Esophagus muscularis mucosa (tissue), 4 donors: ENCODE measurements around the gene FAM241A. TPM values are rescaled to one million over a fixed set of nuclear protein-coding genes. Genes with fewer than 3 reads are reported as not detected.
"Not testable (repeated sequence)": the region's sequence is repeated elsewhere in the genome, so short reads cannot be mapped to it uniquely, and the experiment has no call there.

Source experiments
- DNase-seq: peaks from one replicate; pipeline ENCODE4 v3.0.0-alpha.2; 2017; ENCODE audit errors: extremely low spot score
- H3K27ac ChIP-seq, 4 donors: fragments of 200-600 bp; sonication (generic); replicated peaks in 1 of 4; 1 replicate in 3 of 4; 2 replicates in 1 of 4; pipeline ENCODE4 v1.5.1; 2016 to 2019; ENCODE audit warnings: mild to moderate bottlenecking in 1 of 4
- H3K27me3 ChIP-seq, 4 donors: fragments of 200-600 bp; sonication (generic); one replicate each; pipeline versions ENCODE4 v1.5.1 to v1.6.0; 2016 to 2019
- H3K36me3 ChIP-seq, 4 donors: fragments of 200-600 bp; sonication (generic); one replicate each; pipeline ENCODE4 v1.5.1; 2016 to 2019
- H3K4me1 ChIP-seq, 4 donors: fragments of 200-600 bp; sonication (generic); one replicate each; pipeline ENCODE4 v1.5.1; 2016 to 2019
- H3K4me3 ChIP-seq, 4 donors: fragments of 200-600 bp; sonication (generic); 1 replicate in 2 of 4; 2 replicates in 2 of 4; pipeline ENCODE4 v1.5.1; 2016 to 2019; ENCODE audit warnings: mild to moderate bottlenecking in 4 of 4, moderate library complexity in 1 of 4
- H3K9me3 ChIP-seq, 4 donors: fragments of 200-600 bp; sonication (generic); 1 replicate in 3 of 4; 2 replicates in 1 of 4; pipeline ENCODE4 v1.5.1; 2016 to 2019
- CTCF ChIP-seq, 3 experiments: fragments of 200-600 bp in 2 of 3; fragments of 450-650 bp in 1 of 3; sonication (generic) in 2 of 3; IDR thresholded peaks; one replicate each; pipeline ENCODE4 v1.5.1; 2017 to 2019; ENCODE audit warnings: antibody characterized with exemption in 3 of 3, mild to moderate bottlenecking in 2 of 3, moderate library complexity in 1 of 3
- EP300 ChIP-seq: sonication (generic); formaldehyde crosslinking; IDR thresholded peaks from one replicate; pipeline ENCODE4 v1.6.1; 2017; ENCODE audit warnings: antibody characterized with exemption
- POLR2A ChIP-seq: fragments of 450-650 bp; IDR thresholded peaks from one replicate; pipeline ENCODE4 v1.6.1; 2017; ENCODE audit warnings: antibody characterized with exemption, moderate library complexity, mild to moderate bottlenecking, low read depth
- POLR2AphosphoS5 ChIP-seq, 2 donors: sonication (generic); formaldehyde crosslinking; IDR thresholded peaks; one replicate each; pipeline ENCODE4 v1.6.1; 2017; ENCODE audit warnings: antibody characterized with exemption in 2 of 2
- WGBS: methylation state at CpG from one replicate; pipeline ENCODE4 v1.1.5; 2018; 5-methylcytosine and 5-hydroxymethylcytosine counted together
- intact Hi-C: fragments of 100-400 bp; cut with DNase I; formaldehyde crosslinking; loops from one replicate; pipeline ENCODE4 v1.15.1; 2023
- total RNA-seq, 4 donors: library from RNA; depleted of rRNA; stranded (reverse); fragments of >200 nt; gene quantifications; one replicate each; pipeline versions ENCODE4 v1.1.0 to v1.2.1, GENCODE V29; 2016

Gene FAM241A
- total RNA-seq, 4 donors from 2014 or later = 5.0 to 7.5 (median 5.2) TPM

GRCh38 chr4:112105201-112105969 is 39.9 kb upstream of the FAM241A start:
- no peak overlapping the region for H3K4me3 ChIP-seq
- TF ChIP-seq EP300 = no peak
- TF ChIP-seq CTCF (IDR thresholded peaks at IDR 0.05) = no peak
- no peak for TF ChIP-seq POLR2AphosphoS5 (IDR thresholded peaks at IDR 0.05)
- TF ChIP-seq POLR2A = no peak
- WGBS = 67% methylated on average over 2 of the region's 2 CpGs

GRCh38 chr4:112109360-112110058 is 35.7 kb upstream of the FAM241A start:
- H3K4me3 ChIP-seq = no peak overlapping the region
- TF ChIP-seq POLR2AphosphoS5 (IDR thresholded peaks at IDR 0.05) = no peak
- no peak for TF ChIP-seq CTCF (IDR thresholded peaks at IDR 0.05)
- H3K4me1 ChIP-seq = peaks cover 0 to 14% (median 8%) of the 10 kb centered on the region in 4 donors
- no peaks in the 10 kb centered on the region for H3K36me3 ChIP-seq
- H3K9me3 ChIP-seq = no peaks in the 10 kb centered on the region
- WGBS = 46% methylated on average over 3 of the region's 3 CpGs
- H3K27ac ChIP-seq = peak overlapping the region in 3 of 4 donors; percentile 34 to 42 (median 36)
- intact Hi-C loops = no loop called here
- no peak for DNase-seq
- no peaks in the 10 kb centered on the region for H3K27me3 ChIP-seq

More at GRCh38 chr4:112105201-112105969, 39.9 kb upstream of the FAM241A start:
- Histone ChIP-seq H3K4me1 (peaks cover 0 to 14% (median 6%) of the 10 kb centered on the region in 4 donors), H3K27me3 (no peaks in the 10 kb centered on the region), H3K36me3 (no peaks in the 10 kb centered on the region), H3K27ac (no peak overlapping the region), H3K9me3 (no peaks in the 10 kb centered on the region)
- no peak for DNase-seq
- intact Hi-C loops = no loop called here

GRCh38 chr4:112110059-112110425 is 35.2 kb upstream of the FAM241A start:
- DNase-seq = no peak
- Histone ChIP-seq H3K9me3 (no peaks in the 10 kb centered on the region), H3K4me3 (no peak overlapping the region), H3K27ac (peak overlapping the region in 3 of 4 donors; percentile 34 to 42 (median 36)), H3K4me1 (peaks cover 0 to 14% (median 8%) of the 10 kb centered on the region in 4 donors), H3K36me3 (no peaks in the 10 kb centered on the region), H3K27me3 (no peaks in the 10 kb centered on the region)
- TF ChIP-seq POLR2AphosphoS5 (IDR thresholded peaks at IDR 0.05) (no peak), CTCF (IDR thresholded peaks at IDR 0.05) (no peak), POLR2A (no peak), EP300 (no peak)
- intact Hi-C loops = no loop called here
- 76% methylated on average over 1 of the region's 1 CpG for WGBS

DNA sequence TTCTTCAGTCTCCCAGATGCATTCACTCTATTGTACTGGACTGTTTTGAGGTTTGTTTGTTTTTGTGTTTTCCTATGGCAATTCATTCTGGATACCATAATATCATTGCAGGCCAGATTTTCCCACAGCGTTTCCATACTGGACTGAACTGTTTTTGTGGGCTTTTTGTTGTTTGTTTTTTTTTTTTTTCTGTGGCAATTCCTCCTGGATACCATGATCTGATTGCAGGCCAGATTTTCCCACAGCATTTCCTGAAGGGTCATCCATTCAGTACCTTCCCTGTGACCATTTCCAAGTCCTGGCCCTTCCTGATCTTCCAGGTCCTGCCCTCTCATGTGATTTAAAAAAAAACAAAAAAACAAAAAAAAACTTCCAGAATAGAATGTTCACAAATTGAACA is 33.9 kb upstream of the FAM241A start:
- intact Hi-C loops = no loop called here
- Histone ChIP-seq H3K36me3 (no peaks in the 10 kb centered on the region), H3K27ac (no peak overlapping the region), H3K9me3 (no peaks in the 10 kb centered on the region), H3K4me3 (no peak overlapping the region), H3K27me3 (no peaks in the 10 kb centered on the region), H3K4me1 (peaks cover 0 to 14% (median 8%) of the 10 kb centered on the region in 4 donors)
- WGBS = 74% methylated on average over 1 of the region's 1 CpG
- no peak for TF ChIP-seq CTCF (IDR thresholded peaks at IDR 0.05)
- TF ChIP-seq POLR2A = no peak
- no peak for TF ChIP-seq EP300
- no peak for TF ChIP-seq POLR2AphosphoS5 (IDR thresholded peaks at IDR 0.05)
- DNase-seq = no peak

GRCh38 chr4:112112095-112112494 is 33.2 kb upstream of the FAM241A start:
- H3K9me3 ChIP-seq, H3K27me3 ChIP-seq, DNase-seq, H3K27ac ChIP-seq, intact Hi-C loops, H3K36me3 ChIP-seq, H3K4me3 ChIP-seq: not testable (repeated sequence)
- H3K4me1 ChIP-seq = peaks cover 0 to 14% (median 8%) of the 10 kb centered on the region in 4 donors
- 92% methylated on average over 7 of the region's 7 CpGs for WGBS
